ENCODE results near the gene PTPRQ.

Gene PTPRQ

GRCh38 chr12:80648881-80649280, 204.8 kb downstream of the PTPRQ start:
- Histone ChIP-seq H4K20me1 (ENCODE audit: insufficient read depth, low read length) (no peaks in the 10 kb centered on the region), H3K4me2 (ENCODE audit: low read depth, low read length) (no peak overlapping the region), H3K27ac (ENCODE audit: low read length) (no peak overlapping the region), H3K9me2 (replicated peaks; ENCODE audit: insufficient read depth, low read length) (no peaks in the 10 kb centered on the region), H2AFZ (ENCODE audit: low read length) (no peak overlapping the region), H3K9ac (ENCODE audit: low read length) (no peak overlapping the region), H3K9me3 (replicated peaks; ENCODE audit: insufficient read depth, low read length) (no peaks in the 10 kb centered on the region), H3K27me3 (replicated peaks; ENCODE audit: insufficient read depth, low read length) (no peaks in the 10 kb centered on the region), H3F3A (ENCODE audit: insufficient read depth, low read length) (no peaks in the 10 kb centered on the region), H3K4me3 (ENCODE audit: low read length) (no peak overlapping the region), H3K4me1 (ENCODE audit: low read length) (no peaks in the 10 kb centered on the region), H3K79me2 (ENCODE audit: low read length) (no peaks in the 10 kb centered on the region), H3K36me3 (replicated peaks; ENCODE audit: insufficient read depth, low read length) (no peaks in the 10 kb centered on the region)
- no peak for TF ChIP-seq CTCF (IDR thresholded peaks at IDR 0.05; ENCODE audit: low read length)
- TF ChIP-seq EZH2 (optimal IDR thresholded peaks at IDR 0.05; ENCODE audit: low read depth, low read length) = no peak
- no peak for DNase-seq

- Histone ChIP-seq H3K9me3 (replicated peaks; ENCODE audit: insufficient read depth, low read length) (no peaks in the 10 kb centered on the region), H3K27ac (ENCODE audit: low read length) (no peak overlapping the region), H3K27me3 (replicated peaks; ENCODE audit: insufficient read depth, low read length) (no peaks in the 10 kb centered on the region), H3K79me2 (ENCODE audit: low read length) (no peaks in the 10 kb centered on the region), H2AFZ (ENCODE audit: low read length) (no peak overlapping the region), H3K4me2 (ENCODE audit: low read depth, low read length) (no peak overlapping the region), H3K36me3 (replicated peaks; ENCODE audit: insufficient read depth, low read length) (no peaks in the 10 kb centered on the region), H3K4me3 (ENCODE audit: low read length) (no peak overlapping the region), H3K9ac (ENCODE audit: low read length) (no peak overlapping the region), H3F3A (ENCODE audit: insufficient read depth, low read length) (no peaks in the 10 kb centered on the region), H3K9me2 (replicated peaks; ENCODE audit: insufficient read depth, low read length) (no peaks in the 10 kb centered on the region), H3K4me1 (ENCODE audit: low read length) (no peaks in the 10 kb centered on the region), H4K20me1 (ENCODE audit: insufficient read depth, low read length) (no peaks in the 10 kb centered on the region)
- no peak for DNase-seq
- TF ChIP-seq EZH2 (optimal IDR thresholded peaks at IDR 0.05; ENCODE audit: low read depth, low read length) (no peak), CTCF (IDR thresholded peaks at IDR 0.05; ENCODE audit: low read length) (no peak), EZH2phosphoT487 (IDR thresholded peaks at IDR 0.05; ENCODE audit: low read length) (no peak)
These were observed 211.7 kb downstream of the PTPRQ start for GRCh38 chr12:80655751-80656150.

DNA sequence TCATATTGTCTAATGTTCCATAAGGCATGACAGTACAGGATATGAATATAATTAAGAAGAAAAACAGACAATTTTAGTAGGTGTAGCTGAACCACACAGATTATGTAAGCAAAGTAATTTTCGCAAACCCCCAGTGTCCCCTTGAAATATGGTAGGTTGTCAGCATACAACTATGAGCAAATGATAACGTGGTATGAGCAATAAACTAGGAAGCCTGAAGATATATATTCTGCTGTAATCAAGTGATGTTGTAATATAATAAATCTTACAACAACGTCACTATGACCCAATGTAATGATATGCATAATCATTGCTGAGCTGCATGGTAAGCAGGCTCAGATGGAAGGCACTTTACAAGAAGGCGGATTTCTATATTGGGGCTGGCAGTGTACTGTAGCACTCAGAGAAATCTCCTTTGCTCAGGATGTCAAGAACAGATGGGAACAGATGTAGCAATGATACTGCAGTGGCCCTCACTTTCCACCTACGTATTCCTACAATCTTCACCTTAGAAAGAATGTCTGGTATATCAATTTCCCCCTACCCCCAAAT, 215.6 kb downstream of the PTPRQ start:
- DNase-seq = no peak
- Histone ChIP-seq H3K79me2 (ENCODE audit: low read length) (no peaks in the 10 kb centered on the region), H3F3A (ENCODE audit: insufficient read depth, low read length) (no peaks in the 10 kb centered on the region), H3K9me3 (replicated peaks; ENCODE audit: insufficient read depth, low read length) (no peaks in the 10 kb centered on the region), H3K9me2 (replicated peaks; ENCODE audit: insufficient read depth, low read length) (no peaks in the 10 kb centered on the region), H3K27me3 (replicated peaks; ENCODE audit: insufficient read depth, low read length) (no peaks in the 10 kb centered on the region), H3K4me3 (ENCODE audit: low read length) (no peak overlapping the region), H3K4me2 (ENCODE audit: low read depth, low read length) (no peak overlapping the region), H3K36me3 (replicated peaks; ENCODE audit: insufficient read depth, low read length) (no peaks in the 10 kb centered on the region), H3K27ac (ENCODE audit: low read length) (no peak overlapping the region), H4K20me1 (ENCODE audit: insufficient read depth, low read length) (no peaks in the 10 kb centered on the region), H3K4me1 (ENCODE audit: low read length) (no peaks in the 10 kb centered on the region), H2AFZ (ENCODE audit: low read length) (no peak overlapping the region), H3K9ac (ENCODE audit: low read length) (no peak overlapping the region)
- TF ChIP-seq EZH2phosphoT487 (IDR thresholded peaks at IDR 0.05; ENCODE audit: low read length) (no peak), EZH2 (optimal IDR thresholded peaks at IDR 0.05; ENCODE audit: low read depth, low read length) (no peak), CTCF (IDR thresholded peaks at IDR 0.05; ENCODE audit: low read length) (no peak)

Measured in MM.1S (cell line).